ENCODE results near the gene RC3H1. TPM values are rescaled to one million over a fixed set of nuclear protein-coding genes. Genes with fewer than 3 reads are reported as not detected.
A peak's percentile ranks its signal among the peaks of the same experiment; 100 is the strongest.

RC3H1 gene
- polyA plus RNA-seq, 3 donors from 2014 or later: 3.9 to 10.4 (median 5.7) TPM

DNA sequence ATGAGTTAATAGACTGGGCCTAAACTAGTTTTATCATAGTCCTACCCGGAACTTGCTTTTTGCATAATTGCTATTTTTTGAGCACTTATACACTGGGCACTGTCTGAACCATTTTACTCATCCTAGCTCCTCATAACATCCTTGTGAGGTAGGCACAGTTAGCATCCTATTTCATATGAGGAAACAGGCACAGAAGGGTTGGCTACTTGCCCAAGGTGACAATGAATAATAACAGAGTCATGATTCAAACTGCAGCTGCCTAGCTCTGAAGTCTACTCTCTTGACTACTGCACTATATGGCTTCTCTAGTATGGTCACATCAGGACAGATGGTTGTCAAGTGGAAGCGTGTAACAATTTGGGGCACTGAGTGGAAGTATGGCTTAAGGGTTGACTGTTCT, 18.2 kb upstream of the RC3H1 start:
- H3K9me3 Mint-ChIP-seq: no peaks in the 10 kb centered on the region
- no peaks in the 10 kb centered on the region for H3K4me1 Mint-ChIP-seq
- no peaks in the 10 kb centered on the region for H3K36me3 Mint-ChIP-seq
- H3K27ac Mint-ChIP-seq: no peak overlapping the region
- peaks cover 0 to 5% (median 1%) of the 10 kb centered on the region in 3 donors for H3K27me3 Mint-ChIP-seq (ENCODE audit: low read depth in 3 of 3)
- DNase-seq: no peak
- H3K4me3 Mint-ChIP-seq: no peak overlapping the region

- Mint-ChIP-seq H3K4me1 (no peaks in the 10 kb centered on the region), H3K4me3 (no peak overlapping the region), H3K36me3 (no peaks in the 10 kb centered on the region), H3K9me3 (no peaks in the 10 kb centered on the region), H3K27ac (no peak overlapping the region), H3K27me3 (ENCODE audit: low read depth in 3 of 3) (peaks cover 0 to 5% (median 1%) of the 10 kb centered on the region in 3 donors)
- no peak for DNase-seq
Observed at GRCh38 chr1:174039027-174039426, 16.9 kb upstream of the RC3H1 start.

- no peak for DNase-seq
- Mint-ChIP-seq H3K27ac (no peak overlapping the region), H3K4me1 (no peaks in the 10 kb centered on the region), H3K4me3 (no peak overlapping the region), H3K36me3 (no peaks in the 10 kb centered on the region), H3K27me3 (ENCODE audit: low read depth in 3 of 3) (peaks cover 1 to 8% (median 1%) of the 10 kb centered on the region in 3 donors), H3K9me3 (no peaks in the 10 kb centered on the region)
Observed at GRCh38 chr1:174036798-174037197, 14.6 kb upstream of the RC3H1 start.

- H3K4me1 Mint-ChIP-seq: peaks cover 0 to under 1% of the 10 kb centered on the region in 2 donors
- no peak for DNase-seq
- no peak overlapping the region for H3K27ac Mint-ChIP-seq
- H3K9me3 Mint-ChIP-seq: no peaks in the 10 kb centered on the region
- no peaks in the 10 kb centered on the region for H3K36me3 Mint-ChIP-seq
- peaks cover 1 to 8% (median 1%) of the 10 kb centered on the region in 3 donors for H3K27me3 Mint-ChIP-seq (ENCODE audit: low read depth in 3 of 3)
- no peak overlapping the region for H3K4me3 Mint-ChIP-seq
Observed at GRCh38 chr1:174036204-174036603, 14.0 kb upstream of the RC3H1 start.

GRCh38 chr1:174032671-174033222, 10.6 kb upstream of the RC3H1 start:
- peaks cover 1 to 3% (median 2%) of the 10 kb centered on the region in 3 donors for H3K27me3 Mint-ChIP-seq (ENCODE audit: low read depth in 3 of 3)
- H3K4me1 Mint-ChIP-seq: peaks cover 18 to 24% of the 10 kb centered on the region in 2 donors
- no peak overlapping the region for H3K4me3 Mint-ChIP-seq

DNA sequence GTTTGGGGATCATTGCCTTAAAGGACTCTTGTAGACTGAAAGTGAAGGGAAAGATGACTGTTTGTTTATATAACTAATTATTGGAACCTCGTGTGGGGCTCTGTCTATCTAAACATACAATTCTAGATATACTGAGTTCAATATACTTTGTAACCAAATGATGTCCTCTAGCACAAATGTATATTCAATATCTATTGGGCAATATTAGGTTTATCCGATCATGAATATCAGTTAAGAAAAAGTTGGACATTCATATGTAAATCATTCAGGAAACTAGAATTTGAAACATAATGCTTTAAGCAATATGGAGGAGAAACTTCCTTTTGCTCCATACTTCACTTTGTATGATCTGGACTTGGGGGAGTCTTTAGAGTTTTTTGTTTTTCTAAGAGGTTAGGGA, 8.9 kb upstream of the RC3H1 start:
- peaks cover 20 to 24% of the 10 kb centered on the region in 2 donors for H3K4me1 Mint-ChIP-seq
- no peaks in the 10 kb centered on the region for H3K9me3 Mint-ChIP-seq
- H3K27ac Mint-ChIP-seq: peak overlapping the region in 3 of 6 donors; percentile 42 to 71 (median 59)
- peaks cover 1 to 3% (median 2%) of the 10 kb centered on the region in 3 donors for H3K27me3 Mint-ChIP-seq (ENCODE audit: low read depth in 3 of 3)
- no peak overlapping the region for H3K4me3 Mint-ChIP-seq
- no peak for DNase-seq
- H3K36me3 Mint-ChIP-seq: no peaks in the 10 kb centered on the region

More at GRCh38 chr1:174032671-174033222, 10.6 kb upstream of the RC3H1 start:
- Mint-ChIP-seq H3K27ac (no peak overlapping the region), H3K36me3 (no peaks in the 10 kb centered on the region), H3K9me3 (no peaks in the 10 kb centered on the region)
- no peak for DNase-seq

- peaks cover 20 to 25% of the 10 kb centered on the region in 2 donors for H3K4me1 Mint-ChIP-seq
- H3K9me3 Mint-ChIP-seq: no peaks in the 10 kb centered on the region
- no peak overlapping the region for H3K27ac Mint-ChIP-seq
- H3K27me3 Mint-ChIP-seq (ENCODE audit: low read depth in 3 of 3): peaks cover 0 to 5% (median 3%) of the 10 kb centered on the region in 3 donors
- no peaks in the 10 kb centered on the region for H3K36me3 Mint-ChIP-seq
- no peak for DNase-seq
- H3K4me3 Mint-ChIP-seq: peak overlapping the region in 1 of 5 donors; percentile 10
Observed at GRCh38 chr1:174028495-174028894, 6.3 kb upstream of the RC3H1 start.

DNA sequence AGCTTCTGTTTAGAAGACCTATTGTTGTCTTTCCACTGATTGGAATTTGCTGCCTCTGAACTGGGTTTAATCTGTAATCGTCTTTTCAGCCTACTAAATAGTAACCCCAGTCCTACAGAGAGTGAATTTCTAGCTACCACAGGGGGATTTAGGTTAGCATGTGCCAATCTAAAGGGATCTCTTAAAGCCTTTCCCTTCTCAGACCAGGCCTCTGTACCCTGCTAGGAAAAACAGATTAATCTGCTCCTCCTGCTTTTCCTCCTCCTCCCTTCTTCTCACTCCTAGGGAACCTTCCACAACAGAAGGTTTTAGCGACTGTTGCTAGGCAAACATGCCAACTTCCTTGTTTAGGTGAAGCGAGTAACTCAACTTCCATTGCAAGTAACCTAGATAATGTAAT, 1.3 kb upstream of the RC3H1 start:
- no peak for DNase-seq
- H3K4me3 Mint-ChIP-seq: peak overlapping the region; percentile 95 to 98 (median 96)
- H3K27ac Mint-ChIP-seq: peak overlapping the region; percentile 93 to 99 (median 98)
- H3K36me3 Mint-ChIP-seq: no peaks in the 10 kb centered on the region
- H3K4me1 Mint-ChIP-seq: peaks cover 39 to 47% of the 10 kb centered on the region in 2 donors
- peaks cover 0 to 16% (median 6%) of the 10 kb centered on the region in 3 donors for H3K27me3 Mint-ChIP-seq (ENCODE audit: low read depth in 3 of 3)
- H3K9me3 Mint-ChIP-seq: no peaks in the 10 kb centered on the region

DNA sequence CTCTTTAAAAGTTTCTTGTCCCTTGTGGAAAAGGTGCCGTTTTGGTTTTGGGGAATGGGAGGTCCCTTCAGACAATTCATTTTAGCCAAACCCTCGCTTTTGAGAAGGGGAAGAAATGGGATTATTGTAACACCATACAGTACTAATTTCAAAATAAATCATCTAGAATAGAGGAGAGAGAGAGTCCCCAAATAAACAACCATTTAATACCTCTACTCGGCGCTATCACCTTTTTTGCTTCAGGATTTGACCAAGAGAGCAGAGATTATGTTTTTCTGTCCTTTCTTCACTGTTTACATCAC, 770 bp upstream of the RC3H1 start:
- Mint-ChIP-seq H3K4me3 (peak overlapping the region; percentile 95 to 98 (median 96)), H3K4me1 (peaks cover 39 to 50% of the 10 kb centered on the region in 2 donors), H3K27ac (peak overlapping the region; percentile 93 to 99 (median 98)), H3K36me3 (no peaks in the 10 kb centered on the region), H3K9me3 (no peaks in the 10 kb centered on the region), H3K27me3 (ENCODE audit: low read depth in 3 of 3) (peaks cover 0 to 16% (median 6%) of the 10 kb centered on the region in 3 donors)
- DNase-seq: no peak

GRCh38 chr1:174021591-174022079, 522 bp downstream of the RC3H1 start:
- Mint-ChIP-seq H3K4me1 (peaks cover 48 to 63% of the 10 kb centered on the region in 2 donors), H3K27ac (peak overlapping the region; percentile 90 to 98 (median 95)), H3K9me3 (no peaks in the 10 kb centered on the region), H3K36me3 (no peaks in the 10 kb centered on the region), H3K4me3 (peak overlapping the region; percentile 92 to 98 (median 96)), H3K27me3 (ENCODE audit: low read depth in 3 of 3) (peaks cover 0 to 15% (median 6%) of the 10 kb centered on the region in 3 donors)
- peak in 1 of 3 donors; percentile 51 for DNase-seq

GRCh38 chr1:174018565-174018964, 3.6 kb downstream of the RC3H1 start:
- peak overlapping the region in 3 of 5 donors; percentile 16 to 60 (median 28) for H3K4me3 Mint-ChIP-seq

DNA sequence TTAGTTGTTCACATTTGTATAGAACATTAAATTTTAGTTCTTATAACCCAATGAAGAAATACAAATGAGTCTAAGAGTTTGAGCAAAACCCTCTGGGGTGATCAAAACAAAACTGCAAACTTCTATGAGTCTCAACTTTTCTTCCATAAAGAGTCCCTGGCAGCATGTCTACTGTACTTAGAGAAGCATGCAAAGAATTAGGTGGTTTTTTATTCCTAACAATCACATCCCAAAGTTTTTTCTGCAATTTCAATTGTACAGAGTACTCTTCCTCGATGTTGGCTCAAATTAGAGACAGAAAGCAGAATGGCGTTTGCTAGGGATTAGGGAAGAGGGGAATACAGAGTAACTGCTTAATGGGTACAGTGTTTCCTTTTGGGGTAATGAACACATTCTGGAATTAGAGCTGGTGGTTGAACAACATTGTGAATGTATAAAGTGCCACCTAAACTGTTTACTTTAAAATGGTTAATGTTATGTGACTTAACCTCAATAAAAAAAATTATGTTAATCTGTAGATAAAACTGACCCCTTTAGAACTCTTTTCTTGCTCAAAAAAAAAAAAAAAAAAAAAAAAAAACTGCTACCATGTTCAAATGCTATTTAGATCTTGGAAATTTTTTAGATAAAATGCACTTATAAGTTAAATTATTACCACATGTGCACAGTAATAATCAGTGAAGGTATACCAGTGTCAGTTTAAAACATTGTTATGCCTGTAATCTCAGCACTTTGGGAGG, 4.8 kb downstream of the RC3H1 start:
- DNase-seq: no peak
- H3K9me3 Mint-ChIP-seq: no peaks in the 10 kb centered on the region
- peak overlapping the region in 2 of 5 donors; percentile 40 to 43 for H3K4me3 Mint-ChIP-seq
- H3K27me3 Mint-ChIP-seq (ENCODE audit: low read depth in 3 of 3): peaks cover 0 to 8% (median 2%) of the 10 kb centered on the region in 3 donors
- peaks cover 62 to 80% of the 10 kb centered on the region in 2 donors for H3K4me1 Mint-ChIP-seq
- no peak overlapping the region for H3K27ac Mint-ChIP-seq
- H3K36me3 Mint-ChIP-seq: no peaks in the 10 kb centered on the region

More at GRCh38 chr1:174018565-174018964, 3.6 kb downstream of the RC3H1 start:
- Mint-ChIP-seq H3K27me3 (ENCODE audit: low read depth in 3 of 3) (peaks cover 0 to 11% (median 6%) of the 10 kb centered on the region in 3 donors), H3K27ac (peak overlapping the region in 4 of 6 donors; percentile 2 to 49 (median 14)), H3K4me1 (peaks cover 65 to 81% of the 10 kb centered on the region in 2 donors), H3K36me3 (no peaks in the 10 kb centered on the region), H3K9me3 (no peaks in the 10 kb centered on the region)
- no peak for DNase-seq

GRCh38 chr1:174013864-174014418, 8.2 kb downstream of the RC3H1 start:
- Mint-ChIP-seq H3K27ac (peak overlapping the region in 1 of 6 donors; percentile 65), H3K27me3 (ENCODE audit: low read depth in 3 of 3) (peaks cover 0 to 2% (median 0%) of the 10 kb centered on the region in 3 donors), H3K4me1 (peaks cover 65 to 87% of the 10 kb centered on the region in 2 donors), H3K4me3 (no peak overlapping the region), H3K9me3 (no peaks in the 10 kb centered on the region), H3K36me3 (peaks cover 0 to 3% (median 0%) of the 10 kb centered on the region in 3 donors)
- DNase-seq: no peak

DNA sequence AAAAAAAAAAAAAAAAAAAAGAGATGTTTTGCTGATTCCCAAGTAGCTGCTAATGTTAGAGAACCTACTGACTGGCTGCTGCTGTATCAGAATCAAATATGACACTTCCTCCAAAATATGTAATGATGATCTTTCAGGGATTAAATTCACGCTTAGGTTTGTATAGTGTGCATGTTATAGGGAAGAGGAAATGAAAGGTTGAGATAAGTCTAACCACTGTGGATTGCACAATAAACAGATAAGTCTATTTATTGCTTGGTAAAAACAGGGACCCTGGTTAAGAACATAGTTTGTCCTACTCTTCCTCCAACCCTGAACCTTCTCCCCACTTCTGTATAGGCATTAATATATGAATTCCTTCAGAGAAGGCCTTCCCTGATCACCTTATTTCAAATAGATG, 13.2 kb downstream of the RC3H1 start:
- H3K27ac Mint-ChIP-seq: peak overlapping the region in 4 of 6 donors; percentile 0 to 73 (median 11)
- H3K27me3 Mint-ChIP-seq (ENCODE audit: low read depth in 3 of 3): peaks cover 0 to 2% (median 0%) of the 10 kb centered on the region in 3 donors
- H3K4me1 Mint-ChIP-seq: peaks cover 70 to 94% of the 10 kb centered on the region in 2 donors
- no peaks in the 10 kb centered on the region for H3K9me3 Mint-ChIP-seq
- H3K36me3 Mint-ChIP-seq: peaks cover 0 to 7% (median 0%) of the 10 kb centered on the region in 3 donors
- peak overlapping the region; percentile 3 to 46 (median 8) for H3K4me3 Mint-ChIP-seq
- no peak for DNase-seq
